Left ventricle myocardium superior (tissue), 1 donor: ENCODE results near the gene MRPS22. TPM values are rescaled to one million over a fixed set of nuclear protein-coding genes. Genes with fewer than 3 reads are reported as not detected.

ENCODE experiments used
- ATAC-seq: fragments of 200-7000 bp; cut with Tn5 transposase; one replicate; pipeline ENCODE4 v1.9.1; 2020; ENCODE audit warnings: mild to moderate bottlenecking, moderate library complexity
- DNase-seq: peaks from one replicate; pipeline ENCODE4 v3.0.0-alpha.2; 2020
- intact Hi-C: fragments of 100-400 bp; cut with micrococcal nuclease; formaldehyde crosslinking; loops from one replicate; pipeline ENCODE4 v1.11.0; 2022
- total RNA-seq: library from RNA; stranded (reverse); fragmentation: NEBNext Ultra II Directional; extraction: Animal tissue kit (Norgen Biotek cat#: 25700); gene quantifications from one replicate; pipeline ENCODE4 v1.2.1, GENCODE V29; 2021
- donor health status: DM: no; HTN: yes; CAD: no; lungs with severe emphysema.

MRPS22 gene
- total RNA-seq, 1 donor from 2014 or later = 87.3 TPM

DNA sequence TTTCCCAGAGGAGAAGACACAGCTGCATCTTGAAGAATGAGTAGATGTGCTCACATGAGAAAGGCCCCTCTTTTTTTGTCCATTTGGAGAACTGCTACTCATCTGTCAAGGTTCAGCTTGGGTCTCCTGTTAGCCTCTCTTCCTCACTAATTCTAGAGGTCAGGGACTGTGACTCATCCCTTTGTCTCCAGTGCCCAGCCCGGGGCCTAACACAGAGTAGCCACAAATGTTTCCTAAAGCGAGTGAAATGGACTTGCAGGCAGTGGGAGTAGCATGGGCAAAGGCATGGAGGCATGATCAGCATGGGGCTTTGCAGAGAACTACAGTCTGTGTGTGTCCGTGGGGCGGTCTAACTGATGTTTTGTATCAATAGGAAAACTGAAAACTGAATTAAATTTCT, 33.9 kb upstream of the MRPS22 start:
- ATAC-seq (no peak), DNase-seq (no peak)
- intact Hi-C loops = no loop called here

DNA sequence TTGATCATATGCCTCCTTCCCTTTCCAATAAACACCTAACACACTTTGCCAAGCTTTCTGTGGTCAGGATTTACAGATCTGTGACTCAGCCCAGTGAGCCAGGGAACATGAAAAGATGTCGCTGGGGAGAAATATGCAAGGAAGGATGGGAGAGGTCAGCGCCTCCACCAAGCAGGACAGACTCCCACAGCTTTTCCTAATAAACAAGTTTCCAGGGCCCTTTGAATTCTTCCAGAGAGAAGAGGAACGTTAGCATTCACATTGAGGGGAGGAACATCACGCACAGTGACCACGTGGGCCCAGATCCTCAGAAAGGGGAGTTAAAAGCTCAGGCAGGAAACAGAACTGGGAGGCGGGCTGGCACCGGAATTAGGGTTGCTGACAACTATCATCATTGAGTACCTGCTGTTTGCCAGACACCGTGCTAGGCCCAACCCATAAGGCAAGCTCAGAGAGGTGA, 33.3 kb upstream of the MRPS22 start:
- ATAC-seq (no peak), DNase-seq (no peak)
- intact Hi-C loops = no loop called here

- DNase-seq (no peak), ATAC-seq (no peak)
- intact Hi-C loops = no loop called here
Measured at GRCh38 chr3:139311557-139311956, 32.3 kb upstream of the MRPS22 start.

GRCh38 chr3:139312416-139312815, 31.4 kb upstream of the MRPS22 start:
- intact Hi-C loops = no loop called here
- DNase-seq (no peak), ATAC-seq (no peak)

GRCh38 chr3:139312959-139313358, 30.9 kb upstream of the MRPS22 start:
- intact Hi-C loops = no loop called here
- DNase-seq (no peak), ATAC-seq (no peak)

GRCh38 chr3:139313921-139314320, 29.9 kb upstream of the MRPS22 start:
- no peak for ATAC-seq
- intact Hi-C loops = no loop called here
- DNase-seq = no peak

- DNase-seq (no peak), ATAC-seq (no peak)
- intact Hi-C loops = no loop called here
Measured at GRCh38 chr3:139317215-139317614, 26.6 kb upstream of the MRPS22 start.

- DNase-seq (no peak), ATAC-seq (no peak)
- intact Hi-C loops = no loop called here
Measured at GRCh38 chr3:139317660-139318430, 26.0 kb upstream of the MRPS22 start.

GRCh38 chr3:139318431-139318816, 25.4 kb upstream of the MRPS22 start:
- intact Hi-C loops = no loop called here
- DNase-seq (peak; percentile 57), ATAC-seq (no peak)

DNA sequence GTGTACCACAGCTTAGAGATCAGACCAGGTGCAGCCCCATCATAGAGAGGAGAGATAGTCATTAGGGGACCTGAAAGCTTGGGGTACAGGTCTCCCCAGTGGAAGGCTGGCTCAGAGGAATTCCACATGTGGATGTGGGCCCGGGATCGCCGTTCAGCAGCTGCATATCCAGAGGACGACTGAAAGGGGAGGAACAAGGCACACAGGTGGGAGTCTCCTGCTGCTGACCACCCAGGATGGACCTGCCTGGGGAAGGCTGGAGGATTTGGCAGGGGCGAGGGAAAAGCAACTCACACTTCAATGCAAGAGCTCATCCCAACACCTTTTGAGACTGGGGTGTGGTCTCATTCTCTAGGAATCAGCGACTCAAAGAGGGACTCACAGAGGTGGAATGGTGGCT, 25.0 kb upstream of the MRPS22 start:
- intact Hi-C loops = no loop called here
- ATAC-seq (no peak), DNase-seq (no peak)

GRCh38 chr3:139319428-139320402, 24.1 kb upstream of the MRPS22 start:
- no peak for ATAC-seq
- intact Hi-C loops = no loop called here
- no peak for DNase-seq

DNA sequence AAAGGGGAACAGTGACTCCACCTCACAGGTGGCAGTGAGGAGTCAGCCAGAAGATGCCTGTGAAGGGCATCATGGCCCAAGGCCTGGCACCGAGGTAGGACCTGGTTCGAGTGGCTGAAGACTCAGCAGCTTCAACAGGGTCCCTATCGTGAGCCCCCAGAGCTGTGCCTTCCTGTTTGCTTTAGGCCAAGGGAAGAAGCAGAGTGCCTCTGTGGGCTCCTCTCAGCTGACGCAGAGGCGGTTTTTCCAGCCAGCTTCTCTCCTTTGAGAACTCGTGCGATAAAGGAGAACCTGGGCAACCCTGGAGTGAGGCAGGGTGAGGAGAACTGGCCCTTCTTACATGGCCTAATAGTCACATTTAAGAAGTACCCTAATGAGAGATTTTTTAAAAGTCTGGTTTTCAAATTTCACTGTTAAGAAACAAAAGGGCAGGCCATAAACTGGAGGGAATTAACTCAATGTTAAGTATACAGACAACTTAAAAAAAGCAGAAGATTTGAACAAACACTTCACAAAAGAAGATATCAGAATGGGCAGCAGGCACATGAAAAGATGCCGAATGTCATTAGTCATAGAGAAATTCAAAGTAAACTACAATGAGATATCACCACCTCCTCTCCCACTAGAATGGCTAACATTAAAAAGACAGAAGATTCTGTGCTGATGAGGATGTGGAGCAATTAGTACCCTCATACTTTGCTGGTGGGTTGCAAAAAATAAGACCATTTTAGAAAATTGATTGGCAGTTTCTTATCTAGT, 23.1 kb upstream of the MRPS22 start:
- DNase-seq = no peak
- intact Hi-C loops = no loop called here
- ATAC-seq = no peak

- DNase-seq (no peak), ATAC-seq (no peak)
- intact Hi-C loops = no loop called here
Measured at GRCh38 chr3:139322346-139322745, 21.5 kb upstream of the MRPS22 start.

DNA sequence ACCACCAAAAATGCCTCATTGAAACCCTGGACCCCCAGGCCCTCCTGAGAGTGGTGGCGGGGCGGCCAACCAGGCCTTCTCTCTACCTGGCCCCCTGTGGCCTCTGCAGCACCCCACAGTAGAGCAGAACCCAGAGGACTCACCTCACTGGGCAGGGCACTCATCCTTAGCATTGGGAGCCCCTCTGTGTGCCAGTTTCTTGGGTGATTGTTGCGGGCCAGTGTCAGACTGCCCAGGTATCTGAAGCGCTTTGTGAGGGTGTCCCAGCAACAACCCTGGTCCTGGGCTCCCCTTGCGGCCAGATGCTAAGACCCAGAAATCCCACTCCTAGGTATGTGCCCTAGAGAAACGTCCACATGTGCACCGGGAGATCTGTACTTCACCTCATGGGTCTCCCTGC, 20.7 kb upstream of the MRPS22 start:
- intact Hi-C loops = no loop called here
- DNase-seq (no peak), ATAC-seq (no peak)

- DNase-seq (no peak), ATAC-seq (no peak)
- intact Hi-C loops = no loop called here
Measured at GRCh38 chr3:139324456-139324855, 19.4 kb upstream of the MRPS22 start.

DNA sequence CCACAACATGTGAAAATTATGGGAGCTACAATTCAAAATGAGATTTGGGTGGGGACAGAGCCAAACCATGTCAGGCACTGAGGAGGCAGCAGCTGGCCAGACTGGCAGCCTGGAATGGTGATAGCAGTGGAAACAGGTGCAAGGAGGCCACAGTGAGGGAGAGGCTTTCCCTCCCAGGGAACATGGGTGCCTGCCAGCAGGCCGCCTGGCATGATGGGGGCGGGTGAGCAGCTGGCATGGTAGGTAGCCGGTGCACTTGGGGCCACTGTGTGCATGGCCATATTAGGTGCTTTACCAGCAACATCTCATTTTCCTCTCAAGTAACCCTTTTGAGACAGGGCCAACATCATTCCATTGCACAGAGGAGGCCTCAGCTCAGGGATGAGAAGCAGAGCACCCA, 18.3 kb upstream of the MRPS22 start:
- ATAC-seq (peak; percentile 58), DNase-seq (peak; percentile 46)
- intact Hi-C loops = loop anchor here (5.0 kb wide), 1 partner anchor 213 kb away; no protein-coding TSS in a partner anchor

DNA sequence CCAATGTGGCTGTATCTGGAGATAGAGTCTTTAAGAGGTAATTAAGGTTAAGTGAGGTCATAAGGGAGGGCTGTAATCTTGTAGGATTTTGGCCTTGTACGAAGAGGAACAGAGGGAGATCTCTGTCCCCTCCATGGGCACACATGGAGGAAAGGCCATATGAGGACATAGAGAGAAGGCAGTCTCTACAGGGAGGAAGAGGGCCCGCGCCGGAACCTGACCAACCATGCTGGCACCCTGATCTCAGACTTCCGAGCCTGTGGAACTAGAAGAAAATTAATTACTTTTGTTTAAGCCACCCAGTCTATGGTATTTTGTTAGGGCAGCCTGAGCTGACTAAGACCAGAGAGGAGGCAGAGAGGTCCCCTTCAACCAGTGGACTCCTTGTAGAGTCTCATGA, 17.7 kb upstream of the MRPS22 start:
- no peak for DNase-seq
- intact Hi-C loops = loop anchor here (5.0 kb wide), 1 partner anchor 214 kb away; no protein-coding TSS in a partner anchor
- no peak for ATAC-seq

- no peak for DNase-seq
- no peak for ATAC-seq
- intact Hi-C loops = loop anchor here (5.0 kb wide), 1 partner anchor 214 kb away; no protein-coding TSS in a partner anchor
Measured at GRCh38 chr3:139326707-139327106, 17.1 kb upstream of the MRPS22 start.

DNA sequence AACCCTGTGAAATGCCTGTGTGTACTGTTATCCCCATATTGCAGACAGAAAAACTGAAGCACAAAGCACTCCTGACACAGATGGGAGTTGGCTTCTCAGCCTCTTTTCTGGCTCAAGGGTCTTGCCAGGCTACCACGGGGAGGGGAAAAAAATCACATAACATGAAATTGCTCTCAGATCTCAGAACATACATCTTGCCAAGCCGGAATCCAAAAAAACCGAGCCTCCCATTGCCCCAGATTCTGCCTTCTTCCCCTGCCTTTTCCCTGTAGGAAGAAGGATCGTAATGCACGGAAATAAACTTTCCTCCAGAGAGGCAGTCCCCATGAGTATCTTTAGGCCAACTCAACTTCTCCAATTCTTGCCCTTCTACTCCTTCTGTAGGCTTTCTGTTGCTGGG, 16.6 kb upstream of the MRPS22 start:
- DNase-seq (no peak), ATAC-seq (no peak)
- intact Hi-C loops = loop anchor here (5.0 kb wide), 1 partner anchor 215 kb away; no protein-coding TSS in a partner anchor
